Activated T-cell treated with anti-CD3 and anti-CD28 coated beads, Interleukin-2, amount 50 U/mL, for 72 hours (primary cell): ENCODE results near the gene SLX4. TPM values are rescaled to one million over a fixed set of nuclear protein-coding genes. Genes with fewer than 3 reads are reported as not detected.

Source experiments
- ATAC-seq, 2 donors: fragments of 150-1000 bp; cut with Tn5 transposase; replicated peaks in 1 of 2; 2 replicates each; pipeline ENCODE4 v1.10.0; 2021; ENCODE audit warnings: moderate library complexity in 2 of 2, mild to moderate bottlenecking in 1 of 2
- DNase-seq, 2 donors: peaks; one replicate each; pipeline ENCODE4 v3.0.0; 2021 to 2022; ENCODE audit warnings: mixed read lengths in 1 of 2
- H3K27ac Mint-ChIP-seq: one replicate; pipeline ENCODE4 v1.8.0; 2022; ENCODE audit warnings: mild to moderate bottlenecking, moderate library complexity, mixed read lengths
- H3K27me3 Mint-ChIP-seq: one replicate; pipeline ENCODE4 v1.8.0; 2022; ENCODE audit warnings: low read depth, mixed read lengths
- H3K36me3 Mint-ChIP-seq, 2 donors: one replicate each; pipeline ENCODE4 v1.8.0; 2022; ENCODE audit warnings: mixed read lengths in 2 of 2, mild to moderate bottlenecking in 1 of 2; ENCODE audit not compliant: insufficient read depth in 2 of 2
- H3K4me1 Mint-ChIP-seq: one replicate; pipeline ENCODE4 v1.8.0; 2022; ENCODE audit warnings: low read depth, mixed read lengths
- H3K4me3 Mint-ChIP-seq, 2 donors: one replicate each; pipeline ENCODE4 v1.8.0; 2022; ENCODE audit warnings: mild to moderate bottlenecking in 2 of 2, mixed read lengths in 2 of 2, moderate library complexity in 2 of 2
- H3K9me3 Mint-ChIP-seq, 2 donors: one replicate each; pipeline ENCODE4 v1.8.0; 2022; ENCODE audit warnings: mixed read lengths in 2 of 2
- total RNA-seq, 2 donors: library from RNA; stranded (reverse); gene quantifications; one replicate each; pipeline ENCODE4 v1.2.3, GENCODE V29; 2022

Gene SLX4
- total RNA-seq, 2 donors from 2014 or later, result 12.6 to 15.7 TPM

DNA sequence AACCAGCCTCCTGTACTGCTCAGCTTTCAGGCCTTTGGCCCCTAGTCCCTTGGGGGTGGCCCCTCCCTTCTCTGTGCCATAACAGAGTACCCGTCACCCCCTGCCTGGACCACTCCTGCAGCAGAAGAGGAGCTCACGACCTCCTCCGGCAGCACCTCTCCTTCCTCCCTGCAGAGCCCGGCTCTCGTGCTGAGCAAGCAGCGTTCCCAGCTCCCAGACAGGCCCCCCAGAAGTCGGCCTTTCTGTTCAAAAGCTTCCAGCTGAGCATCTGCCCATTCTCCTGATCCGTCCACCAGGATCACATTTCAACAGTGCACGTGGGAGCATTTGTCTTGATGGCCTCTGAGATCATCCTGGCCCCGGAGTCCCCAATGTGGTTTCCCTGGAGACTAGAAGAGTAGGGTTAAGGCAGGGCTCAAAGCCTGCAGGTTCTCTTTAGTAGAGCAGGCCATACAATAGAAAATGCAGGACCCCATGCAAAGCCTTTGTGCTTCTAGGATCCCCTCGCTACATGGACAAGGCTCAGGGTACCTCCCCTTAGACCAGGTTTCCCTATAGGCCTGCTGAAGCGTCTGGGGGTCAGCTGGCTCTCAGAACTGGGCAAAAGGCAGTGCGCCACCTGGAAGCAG is 69.8 kb downstream of the SLX4 start:
- Mint-ChIP-seq H3K27ac (no peak overlapping the region), H3K9me3 (no peaks in the 10 kb centered on the region), H3K4me3 (no peak overlapping the region), H3K36me3 (peaks cover 0 to 5% of the 10 kb centered on the region in 2 donors), H3K27me3 (no peaks in the 10 kb centered on the region), H3K4me1 (no peaks in the 10 kb centered on the region)
- DNase-seq, result no peak
- no peak for ATAC-seq

DNA sequence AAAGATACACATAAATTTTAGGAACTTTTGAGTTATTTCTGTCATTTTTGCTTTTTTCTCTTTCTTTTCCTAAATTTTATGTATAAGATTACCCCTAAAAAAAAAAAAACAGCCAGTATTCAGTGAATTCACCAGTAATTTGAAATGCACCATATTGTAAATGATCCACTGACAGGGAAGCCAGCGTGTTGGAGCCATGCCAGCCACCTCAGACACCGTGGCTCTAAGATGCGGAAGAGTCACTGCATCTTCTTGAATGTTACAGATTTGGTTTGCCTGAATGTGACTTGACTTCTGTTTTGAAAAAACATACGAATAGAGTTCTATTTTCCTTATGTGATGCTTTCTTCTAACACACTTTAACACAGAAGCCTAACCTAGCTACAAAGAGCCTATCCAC is 73.2 kb downstream of the SLX4 start:
- Mint-ChIP-seq H3K9me3 (no peaks in the 10 kb centered on the region), H3K27me3 (no peaks in the 10 kb centered on the region), H3K4me1 (no peaks in the 10 kb centered on the region), H3K36me3 (no peaks in the 10 kb centered on the region), H3K27ac (no peak overlapping the region), H3K4me3 (no peak overlapping the region)
- ATAC-seq (no peak), DNase-seq (no peak)

DNA sequence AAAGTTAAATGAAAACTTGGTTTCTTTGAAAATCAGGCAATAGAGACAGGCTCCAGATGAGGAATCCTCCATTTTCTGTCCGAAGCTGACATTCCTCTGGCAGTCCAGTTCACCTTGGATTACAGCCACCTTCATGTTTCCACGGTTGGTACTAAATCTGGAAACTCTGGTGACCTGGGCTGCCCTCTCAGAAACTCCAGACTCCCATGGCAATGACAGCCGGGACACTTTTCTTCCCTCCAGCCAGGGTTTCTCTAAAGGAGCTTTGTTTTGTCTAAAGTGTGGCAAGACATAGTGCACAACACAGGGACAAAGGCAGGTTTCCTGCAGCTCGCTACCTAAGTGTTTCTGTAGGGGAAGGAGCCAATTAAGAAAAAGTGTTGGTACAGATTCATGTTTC is 74.6 kb downstream of the SLX4 start:
- Mint-ChIP-seq H3K27ac (peak overlapping the region; percentile 61), H3K36me3 (peaks cover 0 to 5% of the 10 kb centered on the region in 2 donors), H3K27me3 (no peaks in the 10 kb centered on the region), H3K9me3 (no peaks in the 10 kb centered on the region), H3K4me3 (no peak overlapping the region), H3K4me1 (no peaks in the 10 kb centered on the region)
- no peak for DNase-seq
- ATAC-seq, result no peak

DNA sequence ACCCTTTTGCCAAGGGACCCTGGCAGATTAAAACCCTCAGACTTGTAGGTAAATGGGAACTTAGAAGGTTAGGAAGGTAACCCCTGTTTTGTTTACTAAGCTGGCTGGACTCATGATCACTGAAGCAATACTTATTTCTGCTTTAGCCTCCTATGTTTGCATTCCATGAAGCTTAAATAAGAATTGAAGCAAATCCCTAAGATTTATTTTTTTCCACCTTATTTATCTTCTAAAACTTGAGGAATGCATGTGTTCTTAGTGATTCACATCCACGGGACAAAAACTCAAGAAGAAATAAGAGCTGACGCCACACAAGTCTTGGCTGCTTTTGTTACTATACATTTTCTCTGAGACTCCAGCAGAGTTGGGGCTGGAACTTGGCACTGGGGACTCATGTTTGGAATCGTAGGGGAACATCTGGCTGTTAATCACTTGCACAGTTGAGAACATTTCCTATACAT is 75.1 kb downstream of the SLX4 start:
- no peaks in the 10 kb centered on the region for H3K27me3 Mint-ChIP-seq
- no peak overlapping the region for H3K27ac Mint-ChIP-seq
- no peaks in the 10 kb centered on the region for H3K9me3 Mint-ChIP-seq
- H3K4me3 Mint-ChIP-seq, result no peak overlapping the region
- H3K36me3 Mint-ChIP-seq, result peaks cover 0 to 5% of the 10 kb centered on the region in 2 donors
- DNase-seq (no peak), ATAC-seq (no peak)
- no peaks in the 10 kb centered on the region for H3K4me1 Mint-ChIP-seq

DNA sequence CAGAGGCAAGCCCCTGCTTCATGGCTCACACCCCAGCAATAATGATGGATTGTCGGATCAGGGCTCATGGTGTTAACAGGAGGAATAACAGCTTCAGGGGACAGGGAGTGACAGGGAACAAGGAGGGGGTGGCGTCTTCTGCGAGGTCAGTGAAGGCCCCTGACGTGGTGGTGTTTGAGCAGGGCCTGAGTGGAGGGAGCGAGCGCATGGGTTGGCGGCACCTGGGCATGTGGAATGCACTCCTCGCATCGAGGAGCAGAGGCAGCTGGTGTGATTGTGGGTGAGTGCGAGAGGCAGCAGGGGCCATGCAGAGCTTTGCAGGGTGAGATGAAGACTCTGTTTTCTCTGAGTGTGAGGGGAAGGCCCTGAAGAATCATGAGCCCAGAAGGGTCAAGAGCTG is 77.3 kb downstream of the SLX4 start:
- DNase-seq, result no peak
- H3K27me3 Mint-ChIP-seq, result no peaks in the 10 kb centered on the region
- peak overlapping the region; percentile 34 for H3K27ac Mint-ChIP-seq
- H3K4me1 Mint-ChIP-seq, result no peaks in the 10 kb centered on the region
- no peaks in the 10 kb centered on the region for H3K9me3 Mint-ChIP-seq
- H3K4me3 Mint-ChIP-seq, result no peak overlapping the region
- ATAC-seq, result no peak
- H3K36me3 Mint-ChIP-seq, result peaks cover 0 to 5% of the 10 kb centered on the region in 2 donors

DNA sequence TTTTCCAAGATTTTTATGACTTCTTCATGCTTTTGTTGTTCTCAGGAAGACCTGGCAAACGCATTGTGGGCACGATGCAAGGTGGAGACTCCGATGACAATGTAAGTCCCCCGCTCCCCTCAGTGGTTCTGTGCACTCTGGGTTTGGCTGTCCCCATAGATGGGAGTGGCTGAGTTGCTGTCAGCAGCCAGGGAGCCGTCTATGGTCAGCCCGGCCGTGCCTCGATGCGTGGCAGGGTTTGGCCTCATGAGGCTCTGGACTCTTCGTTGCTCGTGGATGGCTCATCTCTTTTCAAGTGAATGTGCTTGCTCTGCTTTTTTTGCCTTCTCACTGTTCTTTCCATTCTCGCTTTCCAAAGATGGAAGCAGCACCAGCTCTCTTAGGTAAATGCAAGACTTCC is 78.7 kb downstream of the SLX4 start:
- Mint-ChIP-seq H3K4me1 (peaks cover 4% of the 10 kb centered on the region), H3K27ac (peak overlapping the region; percentile 39), H3K9me3 (no peaks in the 10 kb centered on the region), H3K36me3 (peaks cover 0 to 6% of the 10 kb centered on the region in 2 donors), H3K4me3 (no peak overlapping the region), H3K27me3 (no peaks in the 10 kb centered on the region)
- ATAC-seq (no peak), DNase-seq (no peak)

Other genes starting within 250 kb of the SLX4 start
- 10 to 100 TPM; 17.8 to 20.5 TPM for gene ZSCAN32, start 210.6 kb downstream of the SLX4 start, total RNA-seq
- gene ZNF174, start 210.4 kb downstream of the SLX4 start, total RNA-seq, result 10 to 100 TPM; 11.4 to 12.2 TPM
- 1 to 10 TPM; 3.8 to 4.5 TPM for gene ZNF597, start 168.1 kb downstream of the SLX4 start, total RNA-seq
- gene NAA60, start 167.9 kb downstream of the SLX4 start, total RNA-seq, result 10 to 100 TPM; 58.5 to 69.7 TPM
- gene C16orf90, start 116.1 kb downstream of the SLX4 start, total RNA-seq, result not detected
- gene CLUAP1, start 110.6 kb downstream of the SLX4 start, total RNA-seq, result 10 to 100 TPM; 16.8 to 18.2 TPM
- 10 to 100 TPM; 24.1 to 28.8 TPM for gene NLRC3, start 34.2 kb downstream of the SLX4 start, total RNA-seq
- 10 to 100 TPM; 19.4 to 21.3 TPM for gene DNASE1, start 43.1 kb upstream of the SLX4 start, total RNA-seq
- 100 to 1,000 TPM; 181 to 189 TPM for gene TRAP1, start 105.9 kb upstream of the SLX4 start, total RNA-seq